ENCODE data around the gene ABI3.

- TF ChIP-seq EZH2 (IDR thresholded peaks at IDR 0.05) (no peak), CTCF (IDR thresholded peaks at IDR 0.05) (no peak)
These were observed 6.6 kb downstream of the ABI3 start for GRCh38 chr17:49216953-49217650.
